Endothelial cell of umbilical vein (primary cell): ENCODE measurements around the gene INSL4. TPM values are rescaled to one million over a fixed set of nuclear protein-coding genes. Genes with fewer than 3 reads are reported as not detected.

Experiments
- BruUV-seq: library from RNA; stranded (reverse); fragments of 400-500 nt; replicated peaks from 2 replicates; lab custom pipeline; 2021; lab: Mats Ljungman, UMichigan
- CTCF ChIA-PET: fragments of 300-600, 350-600 bp; sonication (Branson Sonifier 250); formaldehyde crosslinking; loops from one replicate; lab custom pipeline; 2021; ENCODE audit warnings: antibody characterized with exemption, inconsistent platforms; lab: Charles Lee
- POLR2A ChIA-PET: fragments of 300-600, 350-600 bp; sonication (Branson Sonifier 250); formaldehyde crosslinking; loops from one replicate; lab custom pipeline; 2021; ENCODE audit warnings: antibody characterized with exemption, inconsistent platforms; lab: Charles Lee
- DNase-seq: peaks from one replicate; pipeline ENCODE4 v3.0.0-alpha.2; 2011; ENCODE audit warnings: low read depth, low spot score
- FAIRE-seq: peaks from 2 replicates; lab custom pipeline; 2011; peaks lifted over from hg19 to GRCh38; lab: Jason Lieb, UNC
- H2AFZ ChIP-seq: 2 replicates; pipeline ENCODE4 v1.6.0; 2012; ENCODE audit warnings: low read depth, low read length, control low read depth, inconsistent platforms
- H3K27ac ChIP-seq: 2 replicates; pipeline ENCODE4 v1.5.1; 2011; ENCODE audit warnings: low read depth, mild to moderate bottlenecking, control low read depth, low read length, moderate library complexity; ENCODE audit not compliant: insufficient read depth
- H3K27me3 ChIP-seq, 2 experiments: 2 replicates each; pipeline versions ENCODE4 v1.6.0 to v1.6.1; 2011; ENCODE audit warnings: low read length in 2 of 2, mixed read lengths in 1 of 2; ENCODE audit not compliant: control insufficient read depth in 2 of 2, insufficient read depth in 2 of 2
- H3K36me3 ChIP-seq, 2 experiments: 2 replicates in 1 of 2; 3 replicates in 1 of 2; pipeline ENCODE4 v1.5.1; 2011; ENCODE audit warnings: low read length in 2 of 2, mild to moderate bottlenecking in 1 of 2, moderate library complexity in 1 of 2; ENCODE audit not compliant: control insufficient read depth in 2 of 2, insufficient read depth in 2 of 2; ENCODE audit errors: extremely low read depth in 1 of 2
- H3K4me1 ChIP-seq: 3 replicates; pipeline ENCODE4 v1.5.1; 2011; ENCODE audit warnings: mild to moderate bottlenecking, low read length; ENCODE audit not compliant: control insufficient read depth, insufficient read depth; ENCODE audit errors: extremely low read depth
- H3K4me2 ChIP-seq: 2 replicates; pipeline ENCODE4 v1.6.1; 2011; ENCODE audit warnings: low read length, control low read depth, mixed read lengths; ENCODE audit not compliant: insufficient read depth
- H3K4me3 ChIP-seq, 3 experiments: fragments of 200-600 bp in 1 of 3; sonication (generic), shearing (Covaris generic) in 1 of 3; replicated peaks in 1 of 3; 2 replicates each; pipeline ENCODE4 v1.5.1; 2011 to 2016; ENCODE audit warnings: control low read depth in 3 of 3, low read length in 3 of 3, mild to moderate bottlenecking in 2 of 3, inconsistent platforms in 1 of 3, low read depth in 1 of 3, moderate library complexity in 1 of 3; ENCODE audit not compliant: insufficient read depth in 1 of 3
- H3K79me2 ChIP-seq: 2 replicates; pipeline ENCODE4 v1.6.0; 2012; ENCODE audit warnings: low read length, inconsistent platforms; ENCODE audit not compliant: control insufficient read depth, insufficient read depth
- H3K9ac ChIP-seq: replicated peaks from 2 replicates; pipeline ENCODE3; 2011; ENCODE audit warnings: low read length, control low read depth; ENCODE audit not compliant: insufficient read depth; ENCODE audit errors: extremely low read depth
- H3K9me1 ChIP-seq: replicated peaks from 3 replicates; pipeline ENCODE4 v1.6.0; 2011; ENCODE audit warnings: mild to moderate bottlenecking, low read length; ENCODE audit not compliant: control insufficient read depth, insufficient read depth; ENCODE audit errors: extremely low read depth
- H3K9me3 ChIP-seq: replicated peaks from 2 replicates; pipeline ENCODE4 v1.5.1; 2012; ENCODE audit warnings: low read length, inconsistent platforms; ENCODE audit not compliant: control insufficient read depth, insufficient read depth
- H4K20me1 ChIP-seq: replicated peaks from 2 replicates; pipeline ENCODE3; 2011; ENCODE audit warnings: mild to moderate bottlenecking, low read length; ENCODE audit not compliant: control insufficient read depth, insufficient read depth; ENCODE audit errors: extremely low read depth
- EZH2 ChIP-seq: IDR thresholded peaks from 2 replicates; pipeline ENCODE4 v1.6.1; 2012; ENCODE audit warnings: borderline replicate concordance, low read depth, mild to moderate bottlenecking, moderate library complexity, low read length, inconsistent platforms; ENCODE audit not compliant: severe bottlenecking
- FOS ChIP-seq: IDR thresholded peaks from 2 replicates; pipeline ENCODE4 v1.6.1; 2011; ENCODE audit warnings: mild to moderate bottlenecking, low read length, moderate library complexity, borderline replicate concordance; ENCODE audit not compliant: insufficient read depth
- GATA2 ChIP-seq: IDR thresholded peaks from 2 replicates; pipeline ENCODE4 v1.7.0; 2011; ENCODE audit warnings: low read depth, mild to moderate bottlenecking, moderate library complexity, mixed read lengths, low read length; ENCODE audit not compliant: insufficient read length, insufficient read depth
- JUN ChIP-seq: IDR thresholded peaks from 2 replicates; pipeline ENCODE4 v1.6.1; 2011; ENCODE audit warnings: borderline replicate concordance, low read depth; ENCODE audit not compliant: insufficient read length, insufficient read depth
- MAX ChIP-seq: IDR thresholded peaks from 2 replicates; pipeline ENCODE4 v1.6.1; 2011; ENCODE audit not compliant: insufficient read depth, insufficient read length
- MYC ChIP-seq: IDR thresholded peaks from one replicate; pipeline ENCODE4 v1.6.1; 2011; ENCODE audit warnings: mild to moderate bottlenecking, low read depth, low read length
- POLR2A ChIP-seq: IDR thresholded peaks from 2 replicates; pipeline ENCODE4 v1.6.1; 2012; ENCODE audit warnings: low read depth, mild to moderate bottlenecking, control low read depth, low read length
- POLR2AphosphoS5 ChIP-seq: IDR thresholded peaks from 2 replicates; pipeline ENCODE4 v1.6.1; 2012; ENCODE audit warnings: low read depth, mild to moderate bottlenecking, control low read depth, low read length, moderate library complexity; ENCODE audit not compliant: insufficient read depth
- dilution Hi-C: fragments of 300-500 bp; cut with MboI; formaldehyde crosslinking; loops from one replicate; pipeline ENCODE4 v1.15.0; 2019; ENCODE audit warnings: low sequenced_read_pairs; ENCODE audit not compliant: extremely low pct_ligation_motif_present
- intact Hi-C: fragments of 100-400 bp; cut with micrococcal nuclease; formaldehyde crosslinking; loops from one replicate; pipeline ENCODE4 v1.10.0; 2022
- polyA plus RNA-seq, 4 experiments: library from polyadenylated mRNA; depleted of rRNA in 3 of 4; stranded (reverse) in 3 of 4; unstranded in 1 of 4; fragments of >200 nt; gene quantifications; 2 replicates each; pipeline versions ENCODE4 v1.2.1 to v1.2.3, GENCODE V29; 2011 to 2012; ENCODE audit warnings: missing spikeins in 1 of 4
- total RNA-seq: library from RNA; stranded (reverse); gene quantifications from 2 replicates; pipeline ENCODE4 v1.2.3, GENCODE V29; 2021
- TF ChIP-seq, protein P1 (sequence below), 2 donors: IDR thresholded peaks; 1 replicate in 1 of 2; 2 replicates in 1 of 2; pipeline ENCODE4 v1.5.1; 2011; ENCODE audit warnings: low read length in 2 of 2, mild to moderate bottlenecking in 2 of 2, moderate library complexity in 2 of 2, control low read depth in 1 of 2, inconsistent platforms in 1 of 2, low read depth in 1 of 2; ENCODE audit not compliant: insufficient read depth in 1 of 2; ENCODE audit errors: extremely low read depth in 1 of 2

The INSL4 gene
- total and polyA plus RNA-seq, 2 donors (not counting 3 experiments of a cell fraction or from before 2014, with no cell fraction given): not detected

GRCh38 chr9:5264219-5264595, 33.0 kb downstream of the INSL4 start:
- dilution Hi-C loops: no loop called here
- no peak overlapping the region for H3K4me2 ChIP-seq
- FAIRE-seq (no peak), DNase-seq (no peak)
- POLR2A ChIA-PET: no interaction called here
- no peak overlapping the region for H3K27ac ChIP-seq
- intact Hi-C loops: loop anchor here (1.0 to 10.0 kb wide), 2 partner anchors 276 to 499 kb away; no protein-coding TSS in a partner anchor
- no peak overlapping the region for H3K9ac ChIP-seq
- no peaks in the 10 kb centered on the region for H3K27me3 ChIP-seq
- TF ChIP-seq POLR2AphosphoS5 (no peak), GATA2 (no peak), POLR2A (no peak), MAX (no peak), JUN (no peak), EZH2 (no peak), MYC (no peak), FOS (no peak)
- TF ChIP-seq, protein P1, sequence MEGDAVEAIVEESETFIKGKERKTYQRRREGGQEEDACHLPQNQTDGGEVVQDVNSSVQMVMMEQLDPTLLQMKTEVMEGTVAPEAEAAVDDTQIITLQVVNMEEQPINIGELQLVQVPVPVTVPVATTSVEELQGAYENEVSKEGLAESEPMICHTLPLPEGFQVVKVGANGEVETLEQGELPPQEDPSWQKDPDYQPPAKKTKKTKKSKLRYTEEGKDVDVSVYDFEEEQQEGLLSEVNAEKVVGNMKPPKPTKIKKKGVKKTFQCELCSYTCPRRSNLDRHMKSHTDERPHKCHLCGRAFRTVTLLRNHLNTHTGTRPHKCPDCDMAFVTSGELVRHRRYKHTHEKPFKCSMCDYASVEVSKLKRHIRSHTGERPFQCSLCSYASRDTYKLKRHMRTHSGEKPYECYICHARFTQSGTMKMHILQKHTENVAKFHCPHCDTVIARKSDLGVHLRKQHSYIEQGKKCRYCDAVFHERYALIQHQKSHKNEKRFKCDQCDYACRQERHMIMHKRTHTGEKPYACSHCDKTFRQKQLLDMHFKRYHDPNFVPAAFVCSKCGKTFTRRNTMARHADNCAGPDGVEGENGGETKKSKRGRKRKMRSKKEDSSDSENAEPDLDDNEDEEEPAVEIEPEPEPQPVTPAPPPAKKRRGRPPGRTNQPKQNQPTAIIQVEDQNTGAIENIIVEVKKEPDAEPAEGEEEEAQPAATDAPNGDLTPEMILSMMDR (IDR thresholded peaks at IDR 0.05; ENCODE audit: extremely low read depth in 1 of 2, insufficient read depth in 1 of 2, low read depth in 1 of 2, low read length in 2 of 2): no peak
- no peak overlapping the region for H3K4me3 ChIP-seq
- no peaks in the 10 kb centered on the region for H3K9me3 ChIP-seq
- H2AFZ ChIP-seq: no peak overlapping the region
- H3K4me1 ChIP-seq: peaks cover 14% of the 10 kb centered on the region
- no peaks in the 10 kb centered on the region for H4K20me1 ChIP-seq
- CTCF ChIA-PET: interaction anchor here (0.8 to 1.7 kb wide), 10 partner anchors 11 to 501 kb away, joined by 3 to 11 read pairs (median 4); no protein-coding TSS in a partner anchor
- H3K9me1 ChIP-seq: no peaks in the 10 kb centered on the region
- no TSS peak for BruUV-seq
- no peaks in the 10 kb centered on the region for H3K36me3 ChIP-seq
- no peaks in the 10 kb centered on the region for H3K79me2 ChIP-seq
